NCI-H748 treated with DMSO at 0.1 percent for 48 hours (cell line): Measurements from ENCODE around the gene PRB4.
"Not testable (repeated sequence)": the region's sequence is repeated elsewhere in the genome, so short reads cannot be mapped to it uniquely, and the experiment has no call there.

Experiments used
- DNase-seq: peaks from one replicate; lab custom pipeline; 2025; lab: John Stamatoyannopoulos, UW

PRB4 gene

DNA sequence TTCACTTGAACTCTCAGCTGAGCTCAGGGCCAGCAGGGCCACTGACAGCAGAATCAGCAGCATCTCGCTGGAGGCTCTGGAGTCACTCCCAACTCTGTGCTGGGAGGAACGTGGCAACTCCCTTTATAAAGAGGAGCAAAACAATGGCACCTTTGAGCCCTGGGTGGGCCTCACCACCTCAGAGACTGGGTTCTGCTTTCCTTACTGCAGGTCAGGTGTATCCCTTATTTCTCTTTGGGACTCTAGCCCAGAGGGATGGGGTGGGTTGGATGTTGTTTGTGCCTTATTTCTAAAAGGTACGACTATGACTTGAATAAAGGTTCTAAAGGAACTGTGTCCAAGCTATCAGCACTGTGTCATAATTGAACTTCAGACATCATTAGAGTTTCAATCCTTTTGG lies at the start of gene PRB4:
Gene PRB4, minus strand, starts transcription at position 101 of the 400 bp plus-strand sequence. Its CDS starts 38 bp downstream, at position 63.
- DNase-seq, result no peak

- not testable (repeated sequence) for DNase-seq
These were observed 41.5 kb upstream of the PRB4 start for GRCh38 chr12:11351736-11352135.

DNA sequence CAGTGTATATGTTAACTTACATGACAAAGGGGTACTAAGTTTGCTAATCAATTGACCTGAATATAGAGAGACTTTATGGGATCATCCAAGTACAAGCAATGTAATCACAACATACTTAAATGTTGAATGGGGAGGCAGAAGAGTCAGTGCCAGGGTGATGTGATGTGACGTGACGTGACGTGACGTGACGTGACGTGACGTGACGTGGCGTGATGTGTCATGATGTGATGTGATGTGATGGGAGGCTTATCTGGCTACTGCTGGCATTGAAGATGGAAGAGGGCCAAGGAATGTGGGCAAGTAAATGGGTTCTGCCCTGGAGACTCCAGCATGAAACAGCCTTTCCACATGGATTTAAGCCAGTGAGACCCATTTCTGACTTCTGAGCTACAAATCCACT lies 38.2 kb upstream of the PRB4 start:
- no peak for DNase-seq

DNA sequence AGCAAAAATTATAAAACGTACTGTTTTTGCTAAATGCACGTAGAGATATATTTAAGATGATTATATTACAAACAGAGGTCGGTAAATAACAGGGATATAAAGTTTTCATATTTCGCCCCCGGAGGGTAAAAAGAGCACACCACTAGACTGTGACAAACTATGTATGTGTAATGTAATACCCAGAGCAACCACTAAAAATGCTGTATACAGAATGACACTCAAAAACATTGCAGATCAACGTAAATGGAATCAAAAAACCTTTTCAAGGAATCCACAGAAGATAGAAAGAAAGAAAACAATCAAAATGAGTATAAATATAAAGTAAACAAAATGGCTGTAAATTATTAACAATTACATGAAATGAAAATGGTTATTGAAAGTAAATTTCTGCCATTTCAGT lies 37.6 kb upstream of the PRB4 start:
- no peak for DNase-seq

GRCh38 chr12:11344500-11344899 lies 34.3 kb upstream of the PRB4 start:
- no peak for DNase-seq

GRCh38 chr12:11324426-11324825 lies 14.2 kb upstream of the PRB4 start:
- DNase-seq, result no peak

DNA sequence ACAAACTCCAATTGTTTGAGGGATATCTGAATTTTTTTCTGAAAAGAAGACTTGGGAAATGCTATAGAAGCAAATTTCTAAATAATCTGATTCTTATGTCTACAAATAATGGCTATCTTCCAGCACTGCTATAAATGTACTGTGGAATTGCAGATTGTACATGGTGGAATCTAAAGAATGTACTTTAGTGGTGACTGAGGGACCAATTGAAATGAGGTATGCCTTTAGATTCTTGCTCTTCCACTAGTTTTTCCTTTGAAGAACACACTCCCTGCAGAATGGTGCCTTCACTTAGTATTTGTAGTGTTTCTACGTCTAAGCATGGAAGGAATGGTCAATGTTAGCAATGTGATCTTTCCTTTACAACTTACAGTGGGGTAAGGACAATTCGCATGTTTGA lies 11.7 kb upstream of the PRB4 start:
- DNase-seq, result no peak

DNA sequence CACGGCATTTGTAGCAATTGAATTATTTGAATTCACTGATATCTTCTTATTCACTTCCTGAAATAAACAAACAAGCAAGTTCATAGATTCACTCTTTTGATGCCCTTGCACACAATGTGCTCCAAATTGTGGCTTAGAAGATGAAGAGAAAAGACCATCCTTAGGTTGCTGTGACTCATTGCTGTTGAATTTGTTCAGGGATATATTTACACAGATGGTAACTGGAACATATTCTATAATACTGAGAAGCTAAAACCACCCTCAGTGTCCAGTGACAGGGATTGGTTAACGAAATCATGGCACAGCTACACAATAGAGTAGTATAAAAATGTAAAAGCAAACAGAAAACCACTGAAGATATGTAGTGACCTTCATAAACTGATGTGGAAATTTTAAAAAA lies 3.1 kb downstream of the PRB4 start:
- DNase-seq, result no peak

DNA sequence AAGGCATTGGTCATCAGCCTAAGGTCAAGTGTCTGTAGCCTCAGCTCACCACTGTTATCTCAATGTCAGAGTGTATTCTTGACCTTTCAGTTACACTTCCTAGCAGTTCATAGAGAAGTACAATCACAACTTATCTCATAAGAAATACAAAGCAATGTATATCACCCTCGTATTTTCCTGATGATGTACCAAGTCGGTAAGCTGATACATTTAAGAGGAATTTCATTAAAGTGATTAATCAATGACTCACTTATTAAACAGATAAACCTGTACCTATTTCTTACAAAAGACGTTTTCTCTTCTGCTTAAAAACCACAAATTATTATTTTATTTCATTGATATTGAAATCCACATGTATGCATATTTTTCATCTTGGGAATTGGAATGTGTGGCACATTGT lies 36.8 kb downstream of the PRB4 start:
- no peak for DNase-seq

DNA sequence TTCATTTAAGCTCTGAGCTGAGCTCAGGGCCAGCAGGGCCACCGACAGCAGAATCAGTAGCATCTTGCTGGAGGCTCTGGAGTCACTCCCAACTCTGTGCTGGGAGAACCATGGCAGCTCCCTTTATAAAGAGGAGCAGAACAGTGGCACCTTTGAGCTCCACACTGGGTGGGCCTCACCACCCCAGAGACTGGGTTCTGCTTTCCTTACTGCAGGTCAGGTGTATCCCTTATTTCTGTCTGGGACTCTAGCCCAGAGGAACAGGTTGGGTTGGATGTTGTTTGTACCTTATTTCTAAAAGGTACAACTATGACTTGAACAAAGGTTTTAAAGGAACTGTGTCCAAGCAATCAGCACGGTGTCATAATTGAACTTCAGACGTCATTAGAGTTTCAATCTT lies 40.6 kb downstream of the PRB4 start, which contains the start of gene PRB3:
Gene PRB3, minus strand, starts transcription at position 101 of the 400 bp plus-strand sequence. Its CDS starts 38 bp downstream, at position 63.
- no peak for DNase-seq

GRCh38 chr12:11264501-11264900 lies 45.7 kb downstream of the PRB4 start:
- no peak for DNase-seq
